ENCODE measurements around the gene TMEM25.
A peak's percentile ranks its signal among the peaks of the same experiment; 100 is the strongest.
"Not testable (repeated sequence)": the region's sequence is repeated elsewhere in the genome, so short reads cannot be mapped to it uniquely, and the experiment has no call there.

Gene TMEM25

GRCh38 chr11:118530683-118531596 lies at the start of gene TMEM25:
TMEM25 (plus strand) TSS chr11:118531192; CDS start chr11:118531802, 610 bp downstream.
- peak; percentile 51 for DNase-seq (ENCODE audit: low read depth, low spot score)

- not testable (repeated sequence) for DNase-seq (ENCODE audit: low read depth, low spot score)
Measured at GRCh38 chr11:118481238-118481637, 49.8 kb upstream of the TMEM25 start.

GRCh38 chr11:118484405-118484804 lies 46.6 kb upstream of the TMEM25 start:
- DNase-seq (ENCODE audit: low read depth, low spot score): no peak

- DNase-seq (ENCODE audit: low read depth, low spot score): no peak
Measured at GRCh38 chr11:118485273-118485672, 45.7 kb upstream of the TMEM25 start.

- peak; percentile 72 for DNase-seq (ENCODE audit: low read depth, low spot score)
Measured at GRCh38 chr11:118488480-118489109, 42.4 kb upstream of the TMEM25 start.

- no peak for DNase-seq (ENCODE audit: low read depth, low spot score)
Measured at GRCh38 chr11:118491041-118491440, 40.0 kb upstream of the TMEM25 start.

- no peak for DNase-seq (ENCODE audit: low read depth, low spot score)
Measured at GRCh38 chr11:118497831-118498230, 33.2 kb upstream of the TMEM25 start.

GRCh38 chr11:118503216-118503615 lies 27.8 kb upstream of the TMEM25 start:
- no peak for DNase-seq (ENCODE audit: low read depth, low spot score)

- DNase-seq (ENCODE audit: low read depth, low spot score): no peak
Measured at GRCh38 chr11:118511601-118512000, 19.4 kb upstream of the TMEM25 start.

GRCh38 chr11:118514103-118514502 lies 16.9 kb upstream of the TMEM25 start:
- no peak for DNase-seq (ENCODE audit: low read depth, low spot score)

GRCh38 chr11:118519549-118519948 lies 11.4 kb upstream of the TMEM25 start:
- DNase-seq (ENCODE audit: low read depth, low spot score): no peak

GRCh38 chr11:118521892-118522311 lies 9.1 kb upstream of the TMEM25 start:
- DNase-seq (ENCODE audit: low read depth, low spot score): no peak

GRCh38 chr11:118522571-118523072 lies 8.4 kb upstream of the TMEM25 start:
- DNase-seq (ENCODE audit: low read depth, low spot score): no peak

GRCh38 chr11:118524356-118524755 lies 6.6 kb upstream of the TMEM25 start:
- DNase-seq (ENCODE audit: low read depth, low spot score): no peak

- DNase-seq (ENCODE audit: low read depth, low spot score): no peak
Measured at GRCh38 chr11:118524757-118525470, 6.1 kb upstream of the TMEM25 start.

- DNase-seq (ENCODE audit: low read depth, low spot score): no peak
Measured at GRCh38 chr11:118526688-118527087, 4.3 kb upstream of the TMEM25 start.

- DNase-seq (ENCODE audit: low read depth, low spot score): no peak
Measured at GRCh38 chr11:118527109-118527508, 3.9 kb upstream of the TMEM25 start, which contains the start of gene TTC36. TTC36 (plus strand) TSS chr11:118527474; CDS start chr11:118527495, 21 bp downstream.

GRCh38 chr11:118528511-118528910 lies 2.5 kb upstream of the TMEM25 start:
- no peak for DNase-seq (ENCODE audit: low read depth, low spot score)

GRCh38 chr11:118529584-118530175 lies 1.3 kb upstream of the TMEM25 start:
- DNase-seq (ENCODE audit: low read depth, low spot score): no peak

GRCh38 chr11:118530180-118530682 lies 761 bp upstream of the TMEM25 start:
- DNase-seq (ENCODE audit: low read depth, low spot score): no peak

- DNase-seq (ENCODE audit: low read depth, low spot score): no peak
Measured at GRCh38 chr11:118531597-118532084, 649 bp downstream of the TMEM25 start.

All from activated CD4-positive, CD25-positive, alpha-beta regulatory T cell treated with anti-CD3 and anti-CD28 coated beads, Interleukin-2, amount 50 U/mL, for 16 hours (primary cell).